ENCODE results near the gene AGMO.

GRCh38 chr7:15485998-15486397, 75.8 kb downstream of the AGMO start:
- TF ChIP-seq CTCF (IDR thresholded peaks at IDR 0.05; ENCODE audit: poor library complexity) = no peak
- TF ChIP-seq EZH2phosphoT487 (IDR thresholded peaks at IDR 0.05; ENCODE audit: low read depth, severe bottlenecking, unreplicated experiment) = no peak
- no peak for TF ChIP-seq EZH2 (IDR thresholded peaks at IDR 0.05; ENCODE audit: borderline replicate concordance)

All from hepatocyte (in vitro differentiated cells).